ENCODE measurements around the gene SRRM4.

DNA sequence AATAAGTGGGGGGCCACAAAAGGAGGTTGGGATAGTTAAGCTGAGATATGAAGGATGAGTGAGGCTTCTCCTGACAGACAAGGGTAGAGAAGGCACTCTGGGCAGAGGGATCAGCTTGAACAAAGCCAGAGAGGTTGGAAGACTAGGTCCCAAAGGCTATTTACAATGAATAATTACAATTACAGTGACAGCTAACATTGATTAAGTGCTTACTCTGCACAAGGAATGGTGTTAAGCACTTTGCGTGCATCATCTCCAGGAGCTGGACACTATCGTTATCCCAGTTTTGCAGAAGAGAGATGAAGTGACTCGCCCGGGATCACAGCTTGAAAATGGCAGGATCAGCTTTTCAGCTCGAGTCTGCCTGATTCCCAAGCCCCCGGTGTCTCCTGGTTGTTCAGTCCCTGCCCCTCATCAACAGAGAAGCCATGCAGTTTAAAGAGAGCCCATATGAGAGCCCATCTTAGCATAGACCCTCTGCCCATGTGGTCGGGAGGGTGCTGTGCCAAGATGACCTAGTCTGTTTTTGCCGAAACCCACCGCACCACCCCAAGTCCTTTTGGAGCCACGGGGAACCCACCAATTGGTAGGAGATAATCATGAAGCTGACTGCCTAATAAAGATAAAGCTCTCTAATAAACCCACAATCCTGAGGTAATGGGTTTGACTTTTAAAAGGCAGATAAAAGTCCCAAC, 107.5 kb downstream of the SRRM4 start:
- TF ChIP-seq, protein P1, sequence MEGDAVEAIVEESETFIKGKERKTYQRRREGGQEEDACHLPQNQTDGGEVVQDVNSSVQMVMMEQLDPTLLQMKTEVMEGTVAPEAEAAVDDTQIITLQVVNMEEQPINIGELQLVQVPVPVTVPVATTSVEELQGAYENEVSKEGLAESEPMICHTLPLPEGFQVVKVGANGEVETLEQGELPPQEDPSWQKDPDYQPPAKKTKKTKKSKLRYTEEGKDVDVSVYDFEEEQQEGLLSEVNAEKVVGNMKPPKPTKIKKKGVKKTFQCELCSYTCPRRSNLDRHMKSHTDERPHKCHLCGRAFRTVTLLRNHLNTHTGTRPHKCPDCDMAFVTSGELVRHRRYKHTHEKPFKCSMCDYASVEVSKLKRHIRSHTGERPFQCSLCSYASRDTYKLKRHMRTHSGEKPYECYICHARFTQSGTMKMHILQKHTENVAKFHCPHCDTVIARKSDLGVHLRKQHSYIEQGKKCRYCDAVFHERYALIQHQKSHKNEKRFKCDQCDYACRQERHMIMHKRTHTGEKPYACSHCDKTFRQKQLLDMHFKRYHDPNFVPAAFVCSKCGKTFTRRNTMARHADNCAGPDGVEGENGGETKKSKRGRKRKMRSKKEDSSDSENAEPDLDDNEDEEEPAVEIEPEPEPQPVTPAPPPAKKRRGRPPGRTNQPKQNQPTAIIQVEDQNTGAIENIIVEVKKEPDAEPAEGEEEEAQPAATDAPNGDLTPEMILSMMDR (IDR thresholded peaks at IDR 0.05) = no peak
- TF ChIP-seq POLR2A (IDR thresholded peaks at IDR 0.05) = no peak

Measured in testis (tissue), 2 donors.